Activated T-cell treated with anti-CD3 and anti-CD28 coated beads for 24 hours (primary cell): Measurements from ENCODE around the gene MACROD2.
"Not testable (repeated sequence)": the region's sequence is repeated elsewhere in the genome, so short reads cannot be mapped to it uniquely, and the experiment has no call there.

Source experiments
- DNase-seq: peaks from one replicate; pipeline ENCODE4 v3.0.0-alpha.2; 2020; ENCODE audit warnings: low read depth

Gene MACROD2

GRCh38 chr20:13995086-13995665 is at the start of gene MACROD2:
MACROD2 (plus strand) TSS chr20:13995516.
- DNase-seq = peak; percentile 28

- no peak for DNase-seq
Measured at GRCh38 chr20:13947719-13948118, 47.6 kb upstream of the MACROD2 start.

- DNase-seq = no peak
Measured at GRCh38 chr20:13953227-13953626, 42.1 kb upstream of the MACROD2 start.

- no peak for DNase-seq
Measured at GRCh38 chr20:13960119-13960518, 35.2 kb upstream of the MACROD2 start.

- no peak for DNase-seq
Measured at GRCh38 chr20:13960525-13960924, 34.8 kb upstream of the MACROD2 start.

GRCh38 chr20:13984211-13984610 is 11.1 kb upstream of the MACROD2 start:
- DNase-seq = no peak

GRCh38 chr20:13990465-13990864 is 4.9 kb upstream of the MACROD2 start, which contains the start of gene SEL1L2:
SEL1L2 (minus strand) TSS chr20:13990614; CDS start chr20:13990534, 80 bp downstream.
- no peak for DNase-seq

- no peak for DNase-seq
Measured at GRCh38 chr20:13991311-13991710, 4.0 kb upstream of the MACROD2 start.

- not testable (repeated sequence) for DNase-seq
Measured at GRCh38 chr20:13991955-13992354, 3.4 kb upstream of the MACROD2 start.

- no peak for DNase-seq
Measured at GRCh38 chr20:13995841-13996240, 525 bp downstream of the MACROD2 start.

- no peak for DNase-seq
Measured at GRCh38 chr20:13996265-13996664, 949 bp downstream of the MACROD2 start.

- DNase-seq = no peak
Measured at GRCh38 chr20:14000917-14001316, 5.6 kb downstream of the MACROD2 start.

- no peak for DNase-seq
Measured at GRCh38 chr20:14005996-14006395, 10.7 kb downstream of the MACROD2 start.

GRCh38 chr20:14009208-14009607 is 13.9 kb downstream of the MACROD2 start:
- DNase-seq = no peak

GRCh38 chr20:14012671-14013070 is 17.4 kb downstream of the MACROD2 start:
- no peak for DNase-seq

- no peak for DNase-seq
Measured at GRCh38 chr20:14030991-14031390, 35.7 kb downstream of the MACROD2 start.

GRCh38 chr20:14033310-14033709 is 38.0 kb downstream of the MACROD2 start:
- no peak for DNase-seq

GRCh38 chr20:14036567-14036966 is 41.3 kb downstream of the MACROD2 start:
- no peak for DNase-seq

GRCh38 chr20:14044712-14045276 is 49.5 kb downstream of the MACROD2 start:
- DNase-seq = not testable (repeated sequence)

- no peak for DNase-seq
Measured at GRCh38 chr20:14046534-14046933, 51.2 kb downstream of the MACROD2 start.

GRCh38 chr20:14049111-14049510 is 53.8 kb downstream of the MACROD2 start:
- DNase-seq = no peak

GRCh38 chr20:14051454-14051853 is 56.1 kb downstream of the MACROD2 start:
- DNase-seq = no peak

GRCh38 chr20:14055127-14055742 is 59.9 kb downstream of the MACROD2 start:
- no peak for DNase-seq

- no peak for DNase-seq
Measured at GRCh38 chr20:14062171-14062570, 66.9 kb downstream of the MACROD2 start.
